Activated CD8-positive, alpha-beta memory T cell treated with anti-CD3 and anti-CD28 coated beads, Interleukin-2, amount 50 U/mL, for 48 hours (primary cell): ENCODE measurements around the gene GPC5.

Source experiments
- DNase-seq: peaks from one replicate; pipeline ENCODE4 v3.0.0-alpha.2; 2020

The GPC5 gene

DNA sequence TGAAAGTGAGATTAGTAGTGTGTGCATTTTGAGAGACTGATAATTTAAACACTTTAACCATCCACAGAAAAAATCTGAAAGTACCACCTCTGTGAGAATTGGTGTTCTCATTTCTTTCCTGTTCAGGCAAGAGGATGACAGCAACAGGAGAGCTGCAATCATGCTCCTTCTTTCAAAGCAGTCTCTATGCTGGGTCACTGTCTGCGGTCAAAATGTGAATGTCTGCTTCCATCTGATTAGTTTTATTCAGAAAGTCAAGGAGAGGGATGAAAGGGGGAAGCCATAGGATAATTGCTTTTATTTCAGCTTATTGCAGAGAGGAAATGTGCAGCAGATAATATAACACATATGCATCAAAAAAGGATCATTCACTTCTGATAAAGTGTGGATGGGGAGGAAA, 1514.2 kb downstream of the GPC5 start:
- no peak for DNase-seq

DNA sequence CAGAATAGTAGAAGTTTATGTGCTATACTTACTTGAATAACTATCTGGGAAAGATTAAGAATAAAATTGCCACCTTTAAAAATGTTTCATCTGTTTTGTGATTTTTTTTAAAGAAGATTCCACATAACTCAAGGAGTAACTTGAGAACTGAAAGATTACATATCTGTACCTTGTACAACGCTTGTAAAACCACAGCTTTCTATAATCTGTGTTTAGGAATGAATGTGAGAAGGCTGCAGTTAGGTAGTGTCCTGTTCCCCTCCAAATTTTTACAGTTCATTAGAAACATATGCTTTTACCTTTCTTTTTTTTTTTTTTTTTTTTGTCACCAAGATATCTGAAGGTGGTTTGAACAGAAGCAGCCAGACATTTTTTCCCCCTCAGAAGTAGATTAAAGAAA, 1515.4 kb downstream of the GPC5 start:
- no peak for DNase-seq
